GM21786 (cell line): ENCODE measurements around the gene CD36.

Experiments used
- ATAC-seq: cut with Tn5 transposase; IDR thresholded peaks from one replicate; pipeline ENCODE4 v1.9.1; 2021; ENCODE audit not compliant: unreplicated experiment

Gene CD36

GRCh38 chr7:80623503-80624252 is 14.8 kb upstream of the CD36 start:
- no peak for ATAC-seq

GRCh38 chr7:80624763-80625162 is 13.7 kb upstream of the CD36 start:
- ATAC-seq = no peak

GRCh38 chr7:80629023-80629422 is 9.4 kb upstream of the CD36 start:
- no peak for ATAC-seq

DNA sequence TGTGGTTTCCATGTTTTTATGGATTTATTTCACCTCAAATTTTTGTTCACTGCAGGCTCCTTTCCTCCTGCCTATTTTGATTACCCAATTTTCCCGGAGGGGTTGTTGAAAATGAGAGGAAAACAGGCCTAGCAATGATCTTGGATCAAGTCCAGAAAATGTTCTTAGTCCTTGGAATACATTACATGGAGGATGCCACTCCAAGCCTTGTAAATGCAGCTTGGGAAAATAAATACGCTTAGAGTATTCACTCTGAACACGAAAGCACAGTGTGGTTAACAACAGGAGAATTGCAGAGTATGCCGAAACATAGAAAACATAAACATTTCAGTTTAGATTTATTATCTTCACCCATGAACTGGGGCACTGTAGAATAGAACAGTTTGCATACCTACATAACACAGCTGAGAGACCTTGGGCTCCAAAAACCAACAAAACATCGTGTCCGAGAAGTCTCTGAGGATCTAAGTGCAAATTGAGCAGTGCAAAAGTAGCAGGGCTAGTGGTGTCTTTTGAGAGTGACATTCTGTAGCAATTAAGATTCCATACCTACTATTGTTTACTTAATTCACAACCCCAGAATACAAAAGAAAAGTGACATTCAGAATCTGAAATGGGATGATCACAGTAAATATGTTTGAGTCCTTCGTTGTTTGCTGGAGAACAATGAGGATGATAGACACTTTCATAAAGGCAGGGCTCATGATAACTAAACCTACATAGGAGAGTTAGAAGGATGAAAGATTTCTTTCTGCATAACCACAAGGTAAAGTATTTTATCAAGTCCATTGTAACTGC is 7.6 kb upstream of the CD36 start:
- ATAC-seq = no peak

GRCh38 chr7:80631421-80631820 is 7.0 kb upstream of the CD36 start:
- no peak for ATAC-seq

DNA sequence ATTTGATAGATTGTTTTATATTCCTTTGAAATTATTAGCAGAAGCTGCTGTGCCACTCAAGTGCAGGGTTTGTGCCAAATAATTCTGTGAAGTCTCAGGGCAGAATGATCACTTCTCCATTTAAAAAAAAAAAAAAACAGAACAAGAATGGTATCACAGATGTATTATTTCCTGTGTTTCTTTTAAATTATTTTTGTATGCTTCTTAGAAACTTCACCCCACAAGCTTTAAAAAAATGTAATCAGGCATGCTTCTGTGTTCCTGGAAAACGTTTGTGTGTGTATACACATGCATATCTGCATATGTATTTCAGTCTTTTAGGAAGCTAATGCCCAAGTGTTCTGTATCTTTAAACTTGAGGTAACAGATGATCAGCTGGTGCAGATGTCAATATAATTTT is 6.3 kb upstream of the CD36 start:
- no peak for ATAC-seq

- ATAC-seq = no peak
Observed at GRCh38 chr7:80632819-80633218, 5.6 kb upstream of the CD36 start.

GRCh38 chr7:80634505-80634904 is 3.9 kb upstream of the CD36 start:
- ATAC-seq = no peak

DNA sequence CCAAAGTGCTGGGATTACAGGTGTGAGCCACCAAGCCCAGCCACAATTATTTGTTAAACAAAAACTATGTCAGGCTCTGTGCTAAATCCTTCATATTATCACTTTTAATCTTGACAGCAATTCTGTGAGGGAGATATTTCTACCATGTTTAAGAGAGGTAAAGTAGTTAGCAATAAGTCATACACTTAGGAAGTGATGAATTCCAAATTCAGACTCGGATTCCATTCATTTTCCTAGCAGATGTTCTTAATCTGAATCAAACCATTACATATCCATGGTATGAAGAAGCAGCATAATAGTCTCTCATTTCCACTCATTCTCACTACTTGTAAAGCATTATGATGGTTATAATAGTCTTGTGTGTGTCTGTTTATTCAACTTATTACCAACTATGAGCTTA is 2.9 kb upstream of the CD36 start:
- ATAC-seq = no peak

DNA sequence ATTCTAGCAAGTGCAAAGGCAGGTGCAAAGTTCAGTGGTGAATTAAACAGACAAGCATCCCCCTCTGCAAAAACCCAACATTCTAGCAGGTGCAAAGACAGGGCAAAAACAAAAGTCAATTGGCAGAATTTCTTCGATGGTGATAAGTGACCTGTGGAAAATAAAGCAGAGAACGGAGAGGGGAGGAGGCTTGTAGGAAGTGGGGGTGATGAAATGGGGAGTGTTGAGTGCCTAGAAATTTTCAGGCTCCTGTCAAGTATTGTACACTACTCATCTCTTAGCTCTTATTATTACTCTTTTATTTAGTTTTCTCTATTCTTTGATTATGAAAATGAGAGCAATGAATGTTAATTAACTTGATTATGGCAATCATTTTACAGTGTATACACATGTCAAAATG is 2.4 kb upstream of the CD36 start:
- ATAC-seq = no peak

DNA sequence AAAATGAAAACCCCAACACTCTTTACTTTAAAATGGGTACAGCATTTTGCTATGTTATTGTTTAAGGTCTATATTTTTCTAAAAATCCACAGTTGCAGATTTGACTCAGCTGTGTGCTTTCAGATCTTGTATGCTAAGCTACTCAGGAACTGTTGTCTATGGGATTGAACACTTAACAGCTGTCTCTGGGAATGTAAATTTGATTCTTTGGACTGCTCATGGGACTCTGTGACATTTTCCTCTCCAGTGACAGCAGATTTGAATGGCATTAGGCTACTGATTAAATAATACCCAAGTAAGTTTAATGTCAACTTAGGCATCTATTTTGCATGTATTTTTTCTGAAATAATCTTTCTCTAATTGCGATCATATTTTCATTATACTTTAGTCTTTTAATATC is 1.7 kb upstream of the CD36 start:
- ATAC-seq = no peak

DNA sequence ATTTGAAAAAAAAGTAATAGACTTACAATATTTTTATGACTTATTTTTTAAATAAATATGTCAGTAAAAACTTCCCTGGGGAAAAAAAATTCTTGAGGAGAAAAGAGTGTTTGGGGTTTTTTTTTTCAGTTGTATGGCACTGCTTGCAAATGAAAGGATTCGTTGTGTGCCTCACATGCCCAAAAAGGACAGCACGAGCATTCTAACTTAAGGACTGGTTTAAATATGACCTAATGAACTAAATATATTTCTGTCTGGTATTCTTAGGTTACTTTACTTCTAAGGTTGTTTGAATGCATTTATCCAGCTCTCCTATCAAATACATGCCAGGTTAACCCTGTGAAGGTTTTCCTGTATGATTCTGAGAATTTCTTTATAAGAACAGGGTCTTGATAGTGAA is 988 bp upstream of the CD36 start:
- ATAC-seq = no peak

GRCh38 chr7:80639011-80639410 is 569 bp downstream of the CD36 start:
- ATAC-seq = no peak

DNA sequence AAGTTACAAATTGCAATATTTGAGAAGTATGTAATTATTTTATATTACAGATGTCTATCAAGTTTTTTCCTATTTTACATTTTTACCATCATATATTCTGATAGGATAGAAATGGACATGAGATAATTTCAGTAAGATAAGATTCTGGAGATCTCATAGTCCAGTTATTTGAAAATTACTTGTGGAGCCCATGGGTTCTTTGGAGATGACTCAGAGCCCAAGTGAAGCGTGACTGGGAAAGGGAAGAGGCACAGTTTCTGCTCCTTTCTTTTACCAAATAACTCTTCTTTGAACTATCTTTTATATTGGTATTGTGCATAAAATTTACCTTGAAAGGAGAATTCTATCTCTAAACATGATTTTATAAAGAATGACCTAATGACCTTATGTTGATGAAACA is 2.4 kb downstream of the CD36 start:
- ATAC-seq = no peak

- ATAC-seq = no peak
Observed at GRCh38 chr7:80641548-80641947, 3.1 kb downstream of the CD36 start.

DNA sequence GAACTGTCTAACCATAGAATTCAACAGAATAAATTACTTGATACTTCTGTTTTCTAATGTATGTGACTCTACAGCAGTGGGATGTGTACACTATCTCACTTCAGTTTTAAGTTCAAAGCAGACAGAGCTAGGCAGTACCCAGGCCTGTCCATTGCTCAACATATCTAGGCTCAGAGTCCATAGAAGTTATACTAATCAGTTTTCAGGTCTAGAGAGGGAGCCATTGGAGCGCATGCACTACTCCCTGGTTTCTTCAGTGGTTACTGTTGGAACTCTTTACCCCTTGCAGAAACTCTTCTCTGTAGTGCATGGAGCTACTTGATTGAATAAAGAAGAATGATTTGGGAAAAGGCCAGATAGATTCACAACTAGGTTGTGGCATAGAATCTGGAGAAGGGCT is 4.4 kb downstream of the CD36 start:
- ATAC-seq = no peak

DNA sequence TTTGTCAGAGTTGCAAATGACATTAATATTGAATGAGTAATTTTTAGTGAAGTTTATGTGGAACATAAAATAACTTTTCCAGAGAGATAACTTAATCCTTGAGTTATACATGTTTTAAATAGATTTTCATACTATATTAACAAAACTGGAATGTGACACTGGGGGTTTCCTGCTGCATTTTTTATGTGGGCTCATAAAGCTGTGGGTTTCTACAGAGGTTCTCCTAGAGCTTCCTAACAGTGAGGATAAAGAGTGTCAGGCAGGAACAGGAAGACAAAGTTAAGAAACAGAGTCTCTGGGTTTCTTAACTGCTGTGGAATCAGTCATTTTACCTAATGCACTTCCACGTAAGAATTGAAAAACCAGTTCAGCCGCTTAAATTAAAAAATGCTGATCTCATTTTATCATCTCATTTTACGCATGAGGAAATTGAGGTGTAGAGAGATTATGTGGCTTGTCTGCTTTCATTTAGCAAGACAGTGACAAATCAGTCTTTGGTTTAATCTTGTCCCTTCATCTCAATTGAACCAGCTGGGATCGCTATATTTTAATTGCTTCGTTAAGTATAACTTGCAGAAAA is 5.0 kb downstream of the CD36 start:
- no peak for ATAC-seq

DNA sequence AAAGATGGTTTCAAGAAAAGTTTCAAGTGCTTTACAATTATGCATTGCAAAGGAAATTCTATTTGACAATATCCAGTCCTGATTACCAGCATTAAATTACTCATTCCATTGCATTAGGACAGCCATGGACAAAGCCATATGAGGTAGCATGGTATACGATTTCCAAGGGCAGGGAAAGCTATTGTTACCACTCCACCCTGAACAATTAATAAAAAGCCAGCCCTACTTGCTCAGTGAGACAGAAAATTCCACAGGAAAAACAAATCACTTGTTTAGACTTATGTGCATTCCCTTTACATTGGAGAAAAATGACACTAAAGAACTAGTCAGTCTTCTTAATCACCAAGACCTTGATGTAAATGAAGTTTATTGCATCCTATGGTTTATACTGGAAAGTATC is 5.6 kb downstream of the CD36 start:
- no peak for ATAC-seq

- ATAC-seq = no peak
Observed at GRCh38 chr7:80646083-80646865, 7.8 kb downstream of the CD36 start.

DNA sequence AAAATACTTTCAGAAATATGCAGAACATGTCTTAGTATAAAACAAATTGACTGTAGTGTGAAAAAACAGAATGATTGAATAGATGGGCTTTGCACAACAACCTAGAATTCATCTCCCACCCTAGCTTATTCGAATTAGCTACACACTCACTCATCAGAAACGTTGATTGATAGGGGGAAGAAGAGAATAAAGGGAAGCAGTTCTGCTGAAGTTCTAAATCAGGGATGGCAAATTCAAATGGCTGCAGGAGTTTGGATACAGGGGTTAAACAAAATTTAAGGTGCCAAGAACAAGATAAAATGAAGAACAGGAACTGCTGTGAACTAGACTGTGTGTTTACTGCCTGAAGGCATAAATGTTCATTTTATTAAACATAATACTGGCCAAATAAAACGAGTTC is 9.0 kb downstream of the CD36 start:
- no peak for ATAC-seq

- no peak for ATAC-seq
Observed at GRCh38 chr7:80648031-80648600, 9.7 kb downstream of the CD36 start.
